Right atrium auricular region (tissue), 2 donors: Measurements from ENCODE around the gene ADAD2. TPM values are rescaled to one million over a fixed set of nuclear protein-coding genes. Genes with fewer than 3 reads are reported as not detected.

ENCODE experiments used
- DNase-seq: peaks from one replicate; pipeline ENCODE4 v3.0.0-alpha.2; 2019; ENCODE audit warnings: low spot score
- H3K27ac ChIP-seq, 2 donors: fragments of 200-600 bp; sonication (generic); 1 replicate in 1 of 2; 2 replicates in 1 of 2; pipeline ENCODE4 v1.5.1; 2016 to 2019
- H3K27me3 ChIP-seq, 2 donors: fragments of 200-600 bp; sonication (generic); one replicate each; pipeline versions ENCODE4 v1.5.1 to v1.6.0; 2017 to 2019
- H3K36me3 ChIP-seq: fragments of 200-600 bp; sonication (generic); one replicate; pipeline ENCODE4 v1.5.1; 2016
- H3K4me1 ChIP-seq, 2 donors: fragments of 200-600 bp; sonication (generic); one replicate each; pipeline versions ENCODE4 v1.5.1 to v1.6.0; 2017 to 2019
- H3K4me3 ChIP-seq, 2 donors: fragments of 200-600 bp; sonication (generic); 1 replicate in 1 of 2; 2 replicates in 1 of 2; pipeline ENCODE4 v1.5.1; 2017 to 2019; ENCODE audit warnings: mild to moderate bottlenecking in 1 of 2, moderate library complexity in 1 of 2
- H3K9me3 ChIP-seq, 2 donors: fragments of 200-600 bp; sonication (generic); one replicate each; pipeline ENCODE4 v1.5.1; 2019
- CTCF ChIP-seq, 2 donors: fragments of 200-600 bp; sonication (generic); IDR thresholded peaks; one replicate each; pipeline ENCODE4 v1.5.1; 2019; ENCODE audit warnings: antibody characterized with exemption in 2 of 2
- total RNA-seq, 2 donors: library from RNA; depleted of rRNA; stranded (reverse); fragments of >200 nt; gene quantifications; one replicate each; pipeline ENCODE4 v1.1.0, GENCODE V29; 2016

Gene ADAD2
- total RNA-seq, 2 donors from 2014 or later: 0.19 TPM; not detected in 1

GRCh38 chr16:84169765-84170310, 21.1 kb upstream of the ADAD2 start:
- no peak overlapping the region for H3K4me3 ChIP-seq
- no peak for DNase-seq
- H3K9me3 ChIP-seq: no peaks in the 10 kb centered on the region
- no peak overlapping the region for H3K27ac ChIP-seq
- H3K27me3 ChIP-seq: no peaks in the 10 kb centered on the region
- no peak for TF ChIP-seq CTCF (IDR thresholded peaks at IDR 0.05)
- H3K36me3 ChIP-seq: no peaks in the 10 kb centered on the region
- H3K4me1 ChIP-seq: peaks cover 0 to 4% of the 10 kb centered on the region in 2 donors

GRCh38 chr16:84174396-84174795, 16.6 kb upstream of the ADAD2 start:
- DNase-seq: no peak
- peaks cover 8% of the 10 kb centered on the region for H3K36me3 ChIP-seq
- H3K27me3 ChIP-seq: no peaks in the 10 kb centered on the region
- H3K4me3 ChIP-seq: no peak overlapping the region
- H3K4me1 ChIP-seq: peaks cover 0 to 47% of the 10 kb centered on the region in 2 donors
- no peak overlapping the region for H3K27ac ChIP-seq
- no peak for TF ChIP-seq CTCF (IDR thresholded peaks at IDR 0.05)
- no peaks in the 10 kb centered on the region for H3K9me3 ChIP-seq

GRCh38 chr16:84175350-84176081, 15.4 kb upstream of the ADAD2 start:
- no peaks in the 10 kb centered on the region for H3K9me3 ChIP-seq
- no peak overlapping the region for H3K4me3 ChIP-seq
- DNase-seq: no peak
- peaks cover 19% of the 10 kb centered on the region for H3K36me3 ChIP-seq
- peaks cover 0 to 47% of the 10 kb centered on the region in 2 donors for H3K4me1 ChIP-seq
- peak; percentile 37 to 85 for TF ChIP-seq CTCF (IDR thresholded peaks at IDR 0.05)
- H3K27ac ChIP-seq: peak overlapping the region; percentile 70 to 73
- no peaks in the 10 kb centered on the region for H3K27me3 ChIP-seq

GRCh38 chr16:84176192-84177053, 14.5 kb upstream of the ADAD2 start:
- H3K4me3 ChIP-seq: no peak overlapping the region
- peak overlapping the region; percentile 70 to 73 for H3K27ac ChIP-seq
- TF ChIP-seq CTCF (IDR thresholded peaks at IDR 0.05): no peak
- H3K9me3 ChIP-seq: no peaks in the 10 kb centered on the region
- H3K4me1 ChIP-seq: peaks cover 0 to 55% of the 10 kb centered on the region in 2 donors
- DNase-seq: no peak
- H3K36me3 ChIP-seq: peaks cover 28% of the 10 kb centered on the region
- no peaks in the 10 kb centered on the region for H3K27me3 ChIP-seq

- DNase-seq: no peak
- Histone ChIP-seq H3K27ac (peak overlapping the region; percentile 65 to 70), H3K27me3 (no peaks in the 10 kb centered on the region), H3K4me1 (peaks cover 0 to 57% of the 10 kb centered on the region in 2 donors), H3K4me3 (no peak overlapping the region), H3K9me3 (no peaks in the 10 kb centered on the region), H3K36me3 (peaks cover 41% of the 10 kb centered on the region)
- no peak for TF ChIP-seq CTCF (IDR thresholded peaks at IDR 0.05)
These were observed 13.2 kb upstream of the ADAD2 start for GRCh38 chr16:84177741-84178073.
